HepG2 (cell line): ENCODE measurements around the gene REPIN1. TPM values are rescaled to one million over a fixed set of nuclear protein-coding genes. Genes with fewer than 3 reads are reported as not detected.
A peak's percentile ranks its signal among the peaks of the same experiment; 100 is the strongest.

Source experiments
- ARNTL ChIP-seq: sonication (generic); formaldehyde crosslinking; IDR thresholded peaks from 2 replicates; pipeline ENCODE4 v1.4.0; 2020; ENCODE audit warnings: mild to moderate bottlenecking, missing genetic modification reagents
- DNMT3B ChIP-seq: conservative IDR thresholded peaks from 2 replicates; pipeline ENCODE4 v1.6.1; 2016; ENCODE audit warnings: missing biosample characterization, control low read depth
- DR1 ChIP-seq: sonication (generic); formaldehyde crosslinking; IDR thresholded peaks from 2 replicates; pipeline ENCODE4 v1.8.0; 2021; ENCODE audit warnings: mild to moderate bottlenecking, missing genetic modification reagents, inconsistent platforms
- EZH2 ChIP-seq: conservative IDR thresholded peaks from 2 replicates; pipeline ENCODE4 v1.6.1; 2012; ENCODE audit warnings: mild to moderate bottlenecking, low read depth, low read length, moderate library complexity
- ISL2 ChIP-seq: sonication (generic); formaldehyde crosslinking; IDR thresholded peaks from 2 replicates; pipeline ENCODE4 v1.5.0; 2020; ENCODE audit warnings: missing genetic modification reagents
- PRPF4 ChIP-seq: fragments of 200-400 bp; formaldehyde crosslinking; IDR thresholded peaks from 2 replicates; pipeline ENCODE4 v1.6.1; 2016; ENCODE audit warnings: low read length, low read depth; ENCODE audit not compliant: poor library complexity, severe bottlenecking
- SCMH1 ChIP-seq: sonication (generic); formaldehyde crosslinking; IDR thresholded peaks from 2 replicates; pipeline ENCODE4 v1.9.0; 2021; ENCODE audit warnings: missing genetic modification reagents, mild to moderate bottlenecking, borderline replicate concordance
- ZNF10 ChIP-seq: sonication (generic); formaldehyde crosslinking; IDR thresholded peaks from 2 replicates; pipeline ENCODE4 v1.4.0; 2020; ENCODE audit warnings: mild to moderate bottlenecking, low read depth, missing genetic modification reagents, borderline replicate concordance
- ZNF44 ChIP-seq: sonication (generic); formaldehyde crosslinking; IDR thresholded peaks from 2 replicates; pipeline ENCODE4 v1.5.1; 2020; ENCODE audit warnings: mild to moderate bottlenecking, missing genetic modification reagents
- ZNF782 ChIP-seq: sonication (generic); formaldehyde crosslinking; IDR thresholded peaks from 2 replicates; pipeline ENCODE4 v1.4.0; 2020; ENCODE audit warnings: missing genetic modification reagents, mild to moderate bottlenecking, borderline replicate concordance
- polyA plus RNA-seq, 8 experiments: library from polyadenylated mRNA; depleted of rRNA in 3 of 8; stranded (reverse) in 7 of 8; unstranded in 1 of 8; fragments of >200 nt; fragmentation: Illumina TruSeq in 4 of 8; extraction: Trizol in 4 of 8; gene quantifications; 2 replicates each; pipeline versions ENCODE4 v1.2.1 to v1.2.3, GENCODE V29; 2011 to 2016; ENCODE audit warnings: low read depth in 4 of 8, missing spikeins in 1 of 8, mixed read lengths in 1 of 8; ENCODE audit not compliant: insufficient read depth in 1 of 8
- total RNA-seq, 5 experiments: library from RNA; depleted of rRNA; stranded (reverse); fragments of >200 nt; fragmentation: Illumina TruSeq; extraction: Trizol; gene quantifications; 2 replicates each; pipeline ENCODE4 v1.2.3, GENCODE V29; 2016; ENCODE audit warnings: low read depth in 1 of 5
- TF ChIP-seq, protein P1 (sequence below), 2 experiments: fragments of 450-650 bp in 1 of 2; sonication (generic) in 1 of 2; formaldehyde crosslinking in 1 of 2; IDR thresholded peaks; 2 replicates each; pipeline versions ENCODE4 v1.6.1 to v1.8.0; 2016 to 2022; ENCODE audit warnings: antibody characterized with exemption in 1 of 2, mild to moderate bottlenecking in 1 of 2, missing genetic modification reagents in 1 of 2
- TF ChIP-seq, protein P2 (sequence below): sonication (generic); formaldehyde crosslinking; conservative IDR thresholded peaks from 2 replicates; pipeline ENCODE4 v1.4.0; 2020; ENCODE audit warnings: missing genetic modification reagents
- TF ChIP-seq, protein P3 (sequence below): sonication (generic); formaldehyde crosslinking; IDR thresholded peaks from 2 replicates; pipeline ENCODE4 v1.9.0; 2021; ENCODE audit warnings: missing genetic modification reagents, mild to moderate bottlenecking, borderline replicate concordance

The REPIN1 gene
- total and polyA plus RNA-seq, 2 of the 13 experiments (the other 11 are each of a cell fraction or from before 2014, with no cell fraction given): 69.9 to 108 TPM

DNA sequence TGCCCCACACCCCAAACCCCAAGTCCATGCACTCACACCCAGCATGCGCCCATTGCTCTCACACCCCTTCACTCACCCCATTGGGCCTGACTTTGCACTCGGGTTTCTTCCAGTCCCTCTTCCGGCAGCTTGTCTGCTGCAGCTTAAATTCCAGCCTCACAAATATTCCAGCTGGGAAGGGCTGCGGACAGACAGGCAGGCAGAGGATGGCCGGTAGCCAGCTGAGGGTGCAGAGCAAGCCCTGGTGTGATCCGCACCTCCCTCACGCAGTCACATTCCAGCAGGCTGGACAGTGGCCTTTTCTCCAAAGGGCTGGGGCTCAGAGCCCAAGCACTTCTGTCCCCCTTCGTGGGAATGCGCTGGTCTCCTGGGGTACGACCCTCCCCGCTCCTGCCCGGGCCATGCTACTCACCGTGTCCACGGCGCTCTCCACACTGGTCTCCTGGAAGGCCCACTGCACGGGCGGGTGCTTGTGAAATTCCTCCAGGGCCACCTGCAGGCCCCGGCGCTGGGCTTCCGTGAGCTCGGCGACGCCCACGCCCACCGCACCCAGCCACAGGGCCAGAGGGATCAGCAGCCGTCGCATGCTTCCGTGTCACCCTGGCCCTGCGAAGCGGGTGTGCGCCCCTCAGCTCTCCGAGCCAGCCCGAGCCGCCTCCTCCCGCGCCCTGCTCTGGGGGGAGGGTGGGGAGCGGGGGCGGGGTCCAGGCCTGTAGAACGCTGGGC lies 28.4 kb upstream of the REPIN1 start (continued):
- TF ChIP-seq, protein P1, sequence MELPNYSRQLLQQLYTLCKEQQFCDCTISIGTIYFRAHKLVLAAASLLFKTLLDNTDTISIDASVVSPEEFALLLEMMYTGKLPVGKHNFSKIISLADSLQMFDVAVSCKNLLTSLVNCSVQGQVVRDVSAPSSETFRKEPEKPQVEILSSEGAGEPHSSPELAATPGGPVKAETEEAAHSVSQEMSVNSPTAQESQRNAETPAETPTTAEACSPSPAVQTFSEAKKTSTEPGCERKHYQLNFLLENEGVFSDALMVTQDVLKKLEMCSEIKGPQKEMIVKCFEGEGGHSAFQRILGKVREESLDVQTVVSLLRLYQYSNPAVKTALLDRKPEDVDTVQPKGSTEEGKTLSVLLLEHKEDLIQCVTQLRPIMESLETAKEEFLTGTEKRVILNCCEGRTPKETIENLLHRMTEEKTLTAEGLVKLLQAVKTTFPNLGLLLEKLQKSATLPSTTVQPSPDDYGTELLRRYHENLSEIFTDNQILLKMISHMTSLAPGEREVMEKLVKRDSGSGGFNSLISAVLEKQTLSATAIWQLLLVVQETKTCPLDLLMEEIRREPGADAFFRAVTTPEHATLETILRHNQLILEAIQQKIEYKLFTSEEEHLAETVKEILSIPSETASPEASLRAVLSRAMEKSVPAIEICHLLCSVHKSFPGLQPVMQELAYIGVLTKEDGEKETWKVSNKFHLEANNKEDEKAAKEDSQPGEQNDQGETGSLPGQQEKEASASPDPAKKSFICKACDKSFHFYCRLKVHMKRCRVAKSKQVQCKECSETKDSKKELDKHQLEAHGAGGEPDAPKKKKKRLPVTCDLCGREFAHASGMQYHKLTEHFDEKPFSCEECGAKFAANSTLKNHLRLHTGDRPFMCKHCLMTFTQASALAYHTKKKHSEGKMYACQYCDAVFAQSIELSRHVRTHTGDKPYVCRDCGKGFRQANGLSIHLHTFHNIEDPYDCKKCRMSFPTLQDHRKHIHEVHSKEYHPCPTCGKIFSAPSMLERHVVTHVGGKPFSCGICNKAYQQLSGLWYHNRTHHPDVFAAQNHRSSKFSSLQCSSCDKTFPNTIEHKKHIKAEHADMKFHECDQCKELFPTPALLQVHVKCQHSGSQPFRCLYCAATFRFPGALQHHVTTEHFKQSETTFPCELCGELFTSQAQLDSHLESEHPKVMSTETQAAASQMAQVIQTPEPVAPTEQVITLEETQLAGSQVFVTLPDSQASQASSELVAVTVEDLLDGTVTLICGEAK (IDR thresholded peaks at IDR 0.05): no peak
- TF ChIP-seq, protein P1 (CRISPR knock-in tag; IDR thresholded peaks at IDR 0.05): peak; percentile 39; the same call in 1 of the 2 replicates
- TF ChIP-seq PRPF4 (no peak), ARNTL (CRISPR knock-in tag) (no peak), DR1 (CRISPR knock-in tag) (no peak), ZNF44 (CRISPR knock-in tag) (no peak), EZH2 (no peak), ISL2 (CRISPR knock-in tag) (no peak; the same call in 1 of the 2 replicates), ZNF10 (CRISPR knock-in tag) (no peak), SCMH1 (no peak), DNMT3B (CRISPR knock-in tag) (no peak), ZNF782 (CRISPR knock-in tag) (no peak)
- TF ChIP-seq, protein P2, sequence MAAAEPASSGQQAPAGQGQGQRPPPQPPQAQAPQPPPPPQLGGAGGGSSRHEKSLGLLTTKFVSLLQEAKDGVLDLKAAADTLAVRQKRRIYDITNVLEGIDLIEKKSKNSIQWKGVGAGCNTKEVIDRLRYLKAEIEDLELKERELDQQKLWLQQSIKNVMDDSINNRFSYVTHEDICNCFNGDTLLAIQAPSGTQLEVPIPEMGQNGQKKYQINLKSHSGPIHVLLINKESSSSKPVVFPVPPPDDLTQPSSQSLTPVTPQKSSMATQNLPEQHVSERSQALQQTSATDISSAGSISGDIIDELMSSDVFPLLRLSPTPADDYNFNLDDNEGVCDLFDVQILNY: no peak
- TF ChIP-seq, protein P3, sequence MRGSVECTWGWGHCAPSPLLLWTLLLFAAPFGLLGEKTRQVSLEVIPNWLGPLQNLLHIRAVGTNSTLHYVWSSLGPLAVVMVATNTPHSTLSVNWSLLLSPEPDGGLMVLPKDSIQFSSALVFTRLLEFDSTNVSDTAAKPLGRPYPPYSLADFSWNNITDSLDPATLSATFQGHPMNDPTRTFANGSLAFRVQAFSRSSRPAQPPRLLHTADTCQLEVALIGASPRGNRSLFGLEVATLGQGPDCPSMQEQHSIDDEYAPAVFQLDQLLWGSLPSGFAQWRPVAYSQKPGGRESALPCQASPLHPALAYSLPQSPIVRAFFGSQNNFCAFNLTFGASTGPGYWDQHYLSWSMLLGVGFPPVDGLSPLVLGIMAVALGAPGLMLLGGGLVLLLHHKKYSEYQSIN (CRISPR knock-in tag): no peak
